ENCODE measurements around the gene GPD1.

- TF ChIP-seq GATA2 (IDR thresholded peaks at IDR 0.05; ENCODE audit: low read depth, low read length), result no peak
- TF ChIP-seq GATA3 (IDR thresholded peaks at IDR 0.05; ENCODE audit: low read depth, low read length), result no peak
Measured at GRCh38 chr12:50127546-50127945, 23.7 kb downstream of the GPD1 start.
